B cell (primary cell): ENCODE data around the gene DAP.

ENCODE experiments used
- EZH2 ChIP-seq: IDR thresholded peaks from 2 replicates; pipeline ENCODE4 v1.6.1; 2012; ENCODE audit warnings: borderline replicate concordance, low read depth, mild to moderate bottlenecking, moderate library complexity, low read length; ENCODE audit not compliant: insufficient read depth, poor library complexity, severe bottlenecking
- TF ChIP-seq, protein P1 (sequence below): fragments of 200-600 bp; IDR thresholded peaks from one replicate; pipeline ENCODE4 v1.8.0; 2022; ENCODE audit warnings: antibody characterized with exemption, mild to moderate bottlenecking

DNA sequence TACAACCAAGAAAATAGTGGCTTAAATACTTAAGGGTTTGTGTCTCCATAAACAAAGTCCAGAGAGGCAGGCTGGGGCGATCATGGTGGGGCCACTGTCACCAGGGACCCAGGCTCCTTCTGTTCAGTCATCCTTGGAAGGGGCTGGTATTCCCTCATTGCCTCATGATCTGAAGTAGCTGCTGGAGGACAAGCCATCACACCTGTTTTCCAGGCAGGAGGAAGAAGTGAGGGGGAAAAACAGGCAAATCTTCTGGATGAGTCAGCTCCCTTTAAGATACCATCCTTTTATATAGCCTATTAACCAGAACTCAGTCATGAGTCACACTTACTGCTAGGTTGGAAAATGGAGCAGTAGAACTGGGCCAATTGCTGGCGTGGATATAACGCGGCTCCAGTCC is 92.3 kb downstream of the DAP start:
- no peak for TF ChIP-seq EZH2
- TF ChIP-seq, protein P1, sequence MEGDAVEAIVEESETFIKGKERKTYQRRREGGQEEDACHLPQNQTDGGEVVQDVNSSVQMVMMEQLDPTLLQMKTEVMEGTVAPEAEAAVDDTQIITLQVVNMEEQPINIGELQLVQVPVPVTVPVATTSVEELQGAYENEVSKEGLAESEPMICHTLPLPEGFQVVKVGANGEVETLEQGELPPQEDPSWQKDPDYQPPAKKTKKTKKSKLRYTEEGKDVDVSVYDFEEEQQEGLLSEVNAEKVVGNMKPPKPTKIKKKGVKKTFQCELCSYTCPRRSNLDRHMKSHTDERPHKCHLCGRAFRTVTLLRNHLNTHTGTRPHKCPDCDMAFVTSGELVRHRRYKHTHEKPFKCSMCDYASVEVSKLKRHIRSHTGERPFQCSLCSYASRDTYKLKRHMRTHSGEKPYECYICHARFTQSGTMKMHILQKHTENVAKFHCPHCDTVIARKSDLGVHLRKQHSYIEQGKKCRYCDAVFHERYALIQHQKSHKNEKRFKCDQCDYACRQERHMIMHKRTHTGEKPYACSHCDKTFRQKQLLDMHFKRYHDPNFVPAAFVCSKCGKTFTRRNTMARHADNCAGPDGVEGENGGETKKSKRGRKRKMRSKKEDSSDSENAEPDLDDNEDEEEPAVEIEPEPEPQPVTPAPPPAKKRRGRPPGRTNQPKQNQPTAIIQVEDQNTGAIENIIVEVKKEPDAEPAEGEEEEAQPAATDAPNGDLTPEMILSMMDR = no peak
